NCI-H1048 (cell line): ENCODE measurements around the gene TMEM250.
"Not testable (repeated sequence)": the region's sequence is repeated elsewhere in the genome, so short reads cannot be mapped to it uniquely, and the experiment has no call there.

ENCODE experiments used
- DNase-seq: peaks from one replicate; lab custom pipeline; 2025; lab: John Stamatoyannopoulos, UW

Gene TMEM250

GRCh38 chr9:136118320-136119060 is at the start of gene TMEM250:
TSS of gene TMEM250 (minus strand) at chr9:136118875. CDS start at chr9:136116900, 1,975 bp downstream.
- DNase-seq, result peak; percentile 90

- DNase-seq, result no peak
Observed at GRCh38 chr9:136163248-136163850, 44.7 kb upstream of the TMEM250 start.

- no peak for DNase-seq
Observed at GRCh38 chr9:136160995-136161610, 42.4 kb upstream of the TMEM250 start.

GRCh38 chr9:136160381-136160841 is 41.7 kb upstream of the TMEM250 start:
- no peak for DNase-seq

- no peak for DNase-seq
Observed at GRCh38 chr9:136159851-136160250, 41.2 kb upstream of the TMEM250 start.

- DNase-seq, result no peak
Observed at GRCh38 chr9:136157477-136158265, 39.0 kb upstream of the TMEM250 start.

GRCh38 chr9:136156209-136157120 is 37.8 kb upstream of the TMEM250 start:
- DNase-seq, result no peak

GRCh38 chr9:136155576-136155975 is 36.9 kb upstream of the TMEM250 start:
- no peak for DNase-seq

- no peak for DNase-seq
Observed at GRCh38 chr9:136154943-136155342, 36.3 kb upstream of the TMEM250 start.

GRCh38 chr9:136153381-136154065 is 34.8 kb upstream of the TMEM250 start:
- no peak for DNase-seq

GRCh38 chr9:136152931-136153330 is 34.3 kb upstream of the TMEM250 start:
- no peak for DNase-seq

- no peak for DNase-seq
Observed at GRCh38 chr9:136152543-136152866, 33.8 kb upstream of the TMEM250 start.

GRCh38 chr9:136151848-136152542 is 33.3 kb upstream of the TMEM250 start:
- DNase-seq, result no peak

- no peak for DNase-seq
Observed at GRCh38 chr9:136151214-136151804, 32.6 kb upstream of the TMEM250 start.

GRCh38 chr9:136150664-136151213 is 32.1 kb upstream of the TMEM250 start:
- not testable (repeated sequence) for DNase-seq

GRCh38 chr9:136149853-136150252 is 31.2 kb upstream of the TMEM250 start:
- DNase-seq, result no peak

GRCh38 chr9:136149337-136149736 is 30.7 kb upstream of the TMEM250 start:
- DNase-seq, result no peak

GRCh38 chr9:136148766-136149165 is 30.1 kb upstream of the TMEM250 start:
- no peak for DNase-seq
